ENCODE data around the gene LCE2D. TPM values are rescaled to one million over a fixed set of nuclear protein-coding genes. Genes with fewer than 3 reads are reported as not detected.

LCE2D gene
- total RNA-seq, 3 donors from 2014 or later, result not detected

DNA sequence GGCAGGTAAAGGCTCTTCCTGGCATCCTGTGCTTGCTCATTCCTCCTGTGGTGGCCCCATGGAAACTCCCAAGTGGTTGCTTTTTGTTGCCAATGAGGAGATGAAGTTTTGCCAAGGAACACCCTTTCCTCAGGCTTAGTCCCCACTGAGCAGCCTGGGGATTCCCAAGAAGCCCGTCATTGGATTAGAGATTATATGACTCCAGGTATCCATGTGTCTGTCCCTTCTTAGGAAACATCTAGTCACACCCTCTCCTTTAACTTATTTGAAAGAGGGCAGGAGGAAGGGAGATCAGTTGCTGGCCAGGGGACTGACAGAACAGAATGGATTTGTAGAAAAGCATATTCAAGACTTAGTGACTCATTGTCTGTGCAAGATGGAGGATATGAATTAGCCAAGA lies 36.4 kb upstream of the LCE2D start:
- Histone ChIP-seq H3K4me3 (no peak overlapping the region), H3K4me1 (ENCODE audit: low read depth) (no peaks in the 10 kb centered on the region), H3K9me3 (no peaks in the 10 kb centered on the region), H3K36me3 (ENCODE audit: low read depth) (no peaks in the 10 kb centered on the region)
- intact Hi-C loops (cut with DNase I, micrococcal nuclease), result no loop called here
- no peak for ATAC-seq
- no peak for DNase-seq
- TF ChIP-seq CTCF (IDR thresholded peaks at IDR 0.05), result no peak

GRCh38 chr1:152630596-152630995 lies 32.6 kb upstream of the LCE2D start:
- Histone ChIP-seq H3K4me3 (no peak overlapping the region), H3K9me3 (no peaks in the 10 kb centered on the region), H3K4me1 (ENCODE audit: low read depth) (no peaks in the 10 kb centered on the region), H3K36me3 (ENCODE audit: low read depth) (no peaks in the 10 kb centered on the region)
- intact Hi-C loops (cut with DNase I, micrococcal nuclease), result no loop called here
- no peak for ATAC-seq
- no peak for TF ChIP-seq CTCF (IDR thresholded peaks at IDR 0.05)
- no peak for DNase-seq

DNA sequence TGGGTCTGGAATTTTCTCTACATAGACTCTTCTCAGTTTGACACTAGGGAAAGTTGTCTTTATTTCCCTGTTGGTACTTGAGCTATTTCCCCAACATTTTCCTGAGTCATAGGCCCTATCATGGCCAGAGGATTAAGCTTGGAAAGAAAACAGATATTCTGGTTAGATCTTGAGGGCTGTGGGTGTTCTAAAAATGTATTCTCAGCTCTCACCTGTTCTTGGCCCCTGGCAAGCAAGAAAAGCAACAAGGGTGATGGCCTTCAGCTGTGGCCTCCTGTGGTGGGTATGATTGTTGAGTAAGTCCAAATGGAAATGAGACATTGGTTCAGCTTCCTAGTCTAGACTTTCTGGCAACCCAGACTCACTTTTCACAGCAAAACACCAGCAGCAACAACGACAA lies 22.8 kb upstream of the LCE2D start:
- H3K4me3 ChIP-seq, result no peak overlapping the region
- no peaks in the 10 kb centered on the region for H3K4me1 ChIP-seq (ENCODE audit: low read depth)
- intact Hi-C loops (cut with DNase I, micrococcal nuclease), result no loop called here
- TF ChIP-seq CTCF (IDR thresholded peaks at IDR 0.05), result no peak
- no peak for ATAC-seq
- no peaks in the 10 kb centered on the region for H3K36me3 ChIP-seq (ENCODE audit: low read depth)
- no peak for DNase-seq
- H3K9me3 ChIP-seq, result no peaks in the 10 kb centered on the region

- H3K9me3 ChIP-seq, result no peaks in the 10 kb centered on the region
- H3K4me1 ChIP-seq (ENCODE audit: low read depth), result no peaks in the 10 kb centered on the region
- H3K4me3 ChIP-seq, result no peak overlapping the region
- no peak for TF ChIP-seq CTCF (IDR thresholded peaks at IDR 0.05)
- intact Hi-C loops (cut with DNase I, micrococcal nuclease), result no loop called here
- no peaks in the 10 kb centered on the region for H3K36me3 ChIP-seq (ENCODE audit: low read depth)
- DNase-seq, result no peak
- no peak for ATAC-seq
These were observed 19.2 kb upstream of the LCE2D start for GRCh38 chr1:152643945-152644344.

GRCh38 chr1:152645146-152645545 lies 18.0 kb upstream of the LCE2D start:
- Histone ChIP-seq H3K4me3 (no peak overlapping the region), H3K36me3 (ENCODE audit: low read depth) (no peaks in the 10 kb centered on the region), H3K4me1 (ENCODE audit: low read depth) (no peaks in the 10 kb centered on the region), H3K9me3 (no peaks in the 10 kb centered on the region)
- no peak for DNase-seq
- TF ChIP-seq CTCF (IDR thresholded peaks at IDR 0.05), result no peak
- ATAC-seq, result no peak
- intact Hi-C loops (cut with DNase I, micrococcal nuclease), result no loop called here

DNA sequence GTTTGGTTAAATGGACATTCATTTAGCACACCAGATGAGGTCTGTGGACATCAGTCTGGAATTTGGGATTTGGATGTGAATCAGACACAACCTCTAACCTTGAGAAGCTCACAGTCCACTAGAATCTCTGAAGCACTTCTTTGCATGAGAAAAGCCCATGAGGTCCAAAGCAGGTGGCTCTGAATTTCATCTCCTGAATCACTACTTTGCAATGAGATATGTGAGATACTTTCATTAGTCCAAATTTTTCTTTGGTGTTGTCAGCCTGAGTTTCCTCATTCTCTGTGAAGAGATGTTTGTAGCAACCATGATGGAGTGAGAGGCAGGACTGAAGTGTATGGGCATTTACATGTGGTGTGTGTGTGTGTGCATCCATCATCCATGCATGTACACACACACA lies 16.5 kb upstream of the LCE2D start:
- Histone ChIP-seq H3K9me3 (no peaks in the 10 kb centered on the region), H3K4me3 (no peak overlapping the region), H3K36me3 (ENCODE audit: low read depth) (no peaks in the 10 kb centered on the region), H3K4me1 (ENCODE audit: low read depth) (no peaks in the 10 kb centered on the region)
- ATAC-seq (no peak), DNase-seq (no peak)
- TF ChIP-seq CTCF (IDR thresholded peaks at IDR 0.05), result no peak
- intact Hi-C loops (cut with DNase I, micrococcal nuclease), result no loop called here
